HUES48 (cell line): ENCODE measurements around the gene VGLL2.
"Not testable (repeated sequence)": the region's sequence is repeated elsewhere in the genome, so short reads cannot be mapped to it uniquely, and the experiment has no call there.

Source experiments
- H3K27ac ChIP-seq: one replicate; pipeline ENCODE4 v1.7.0; 2013; ENCODE audit warnings: low read depth, low read length, inconsistent platforms
- H3K27me3 ChIP-seq: 2 replicates; pipeline ENCODE4 v1.6.1; 2013; ENCODE audit warnings: mild to moderate bottlenecking, low read length; ENCODE audit not compliant: control insufficient read depth, insufficient read depth
- H3K36me3 ChIP-seq: 2 replicates; pipeline ENCODE4 v1.6.1; 2013; ENCODE audit warnings: low read length; ENCODE audit not compliant: control insufficient read depth, insufficient read depth
- H3K4me1 ChIP-seq: 2 replicates; pipeline ENCODE4 v1.6.1; 2013; ENCODE audit warnings: mild to moderate bottlenecking, low read length; ENCODE audit not compliant: control insufficient read depth, insufficient read depth
- H3K4me3 ChIP-seq: 2 replicates; pipeline ENCODE4 v1.5.1; 2013; ENCODE audit warnings: mild to moderate bottlenecking, low read depth, low read length
- H3K9ac ChIP-seq: 2 replicates; pipeline ENCODE4 v1.6.1; 2013; ENCODE audit warnings: mild to moderate bottlenecking, low read depth, low read length, moderate library complexity
- H3K9me3 ChIP-seq: 2 replicates; pipeline ENCODE4 v1.6.1; 2013; ENCODE audit warnings: low read length; ENCODE audit not compliant: control insufficient read depth, insufficient read depth

Gene VGLL2

GRCh38 chr6:117265410-117266256, at the start of gene VGLL2:
Gene VGLL2, plus strand, starts transcription at chr6:117265558. Its CDS starts 206 bp downstream, at chr6:117265764.
- H3K27ac ChIP-seq: no peak within 1 kb of the TSS
- H3K9me3 ChIP-seq: no peaks in the 10 kb centered on the region
- H3K4me3 ChIP-seq: peak within 1 kb of the TSS; percentile 64
- no peaks in the 10 kb centered on the region for H3K36me3 ChIP-seq
- H3K4me1 ChIP-seq: peaks cover 25% of the 10 kb centered on the region
- peaks cover 98% of the 10 kb centered on the region for H3K27me3 ChIP-seq
- no peak within 1 kb of the TSS for H3K9ac ChIP-seq

GRCh38 chr6:117222861-117223260, 42.5 kb upstream of the VGLL2 start:
- no peak overlapping the region for H3K27ac ChIP-seq
- H3K4me1 ChIP-seq: no peaks in the 10 kb centered on the region
- no peak overlapping the region for H3K4me3 ChIP-seq
- no peaks in the 10 kb centered on the region for H3K9me3 ChIP-seq
- no peaks in the 10 kb centered on the region for H3K36me3 ChIP-seq
- no peaks in the 10 kb centered on the region for H3K27me3 ChIP-seq
- no peak overlapping the region for H3K9ac ChIP-seq

GRCh38 chr6:117226778-117227177, 38.6 kb upstream of the VGLL2 start:
- H3K4me1 ChIP-seq: no peaks in the 10 kb centered on the region
- no peaks in the 10 kb centered on the region for H3K9me3 ChIP-seq
- H3K36me3 ChIP-seq: no peaks in the 10 kb centered on the region
- H3K27ac ChIP-seq: no peak overlapping the region
- no peaks in the 10 kb centered on the region for H3K27me3 ChIP-seq
- no peak overlapping the region for H3K4me3 ChIP-seq
- no peak overlapping the region for H3K9ac ChIP-seq

- Histone ChIP-seq H3K4me1 (no peaks in the 10 kb centered on the region), H3K9me3 (no peaks in the 10 kb centered on the region), H3K9ac (no peak overlapping the region), H3K36me3 (no peaks in the 10 kb centered on the region), H3K27ac (no peak overlapping the region), H3K27me3 (no peaks in the 10 kb centered on the region), H3K4me3 (no peak overlapping the region)
Observed at GRCh38 chr6:117227245-117227962, 38.0 kb upstream of the VGLL2 start.

- no peak overlapping the region for H3K27ac ChIP-seq
- H3K36me3 ChIP-seq: no peaks in the 10 kb centered on the region
- no peaks in the 10 kb centered on the region for H3K4me1 ChIP-seq
- H3K4me3 ChIP-seq: no peak overlapping the region
- no peaks in the 10 kb centered on the region for H3K27me3 ChIP-seq
- H3K9ac ChIP-seq: no peak overlapping the region
- no peaks in the 10 kb centered on the region for H3K9me3 ChIP-seq
Observed at GRCh38 chr6:117228202-117228601, 37.2 kb upstream of the VGLL2 start.

- Histone ChIP-seq H3K9ac (no peak overlapping the region), H3K9me3 (no peaks in the 10 kb centered on the region), H3K27me3 (no peaks in the 10 kb centered on the region), H3K4me3 (no peak overlapping the region), H3K36me3 (no peaks in the 10 kb centered on the region), H3K4me1 (no peaks in the 10 kb centered on the region), H3K27ac (no peak overlapping the region)
Observed at GRCh38 chr6:117229870-117230269, 35.5 kb upstream of the VGLL2 start.

- Histone ChIP-seq H3K4me1 (no peaks in the 10 kb centered on the region), H3K9ac (no peak overlapping the region), H3K27me3 (no peaks in the 10 kb centered on the region), H3K4me3 (no peak overlapping the region), H3K9me3 (no peaks in the 10 kb centered on the region), H3K27ac (no peak overlapping the region), H3K36me3 (no peaks in the 10 kb centered on the region)
Observed at GRCh38 chr6:117231466-117231865, 33.9 kb upstream of the VGLL2 start.

- no peaks in the 10 kb centered on the region for H3K27me3 ChIP-seq
- no peak overlapping the region for H3K27ac ChIP-seq
- H3K4me1 ChIP-seq: no peaks in the 10 kb centered on the region
- no peak overlapping the region for H3K4me3 ChIP-seq
- H3K36me3 ChIP-seq: no peaks in the 10 kb centered on the region
- no peak overlapping the region for H3K9ac ChIP-seq
- no peaks in the 10 kb centered on the region for H3K9me3 ChIP-seq
Observed at GRCh38 chr6:117232196-117232595, 33.2 kb upstream of the VGLL2 start.

GRCh38 chr6:117233145-117233544, 32.2 kb upstream of the VGLL2 start:
- H3K4me3 ChIP-seq: no peak overlapping the region
- H3K9me3 ChIP-seq: no peaks in the 10 kb centered on the region
- no peaks in the 10 kb centered on the region for H3K4me1 ChIP-seq
- no peaks in the 10 kb centered on the region for H3K36me3 ChIP-seq
- H3K27ac ChIP-seq: no peak overlapping the region
- H3K27me3 ChIP-seq: no peaks in the 10 kb centered on the region
- no peak overlapping the region for H3K9ac ChIP-seq

- no peaks in the 10 kb centered on the region for H3K36me3 ChIP-seq
- no peak overlapping the region for H3K4me3 ChIP-seq
- no peak overlapping the region for H3K9ac ChIP-seq
- no peaks in the 10 kb centered on the region for H3K27me3 ChIP-seq
- H3K9me3 ChIP-seq: no peaks in the 10 kb centered on the region
- no peaks in the 10 kb centered on the region for H3K4me1 ChIP-seq
- H3K27ac ChIP-seq: no peak overlapping the region
Observed at GRCh38 chr6:117237561-117237960, 27.8 kb upstream of the VGLL2 start.

GRCh38 chr6:117244571-117244970, 20.8 kb upstream of the VGLL2 start:
- not testable (repeated sequence) for H3K9me3 ChIP-seq, H3K27ac ChIP-seq, H3K27me3 ChIP-seq, H3K4me1 ChIP-seq, H3K36me3 ChIP-seq
- Histone ChIP-seq H3K4me3 (peak overlapping the region; percentile 55), H3K9ac (peak overlapping the region; percentile 51; the same call in 1 of the 2 replicates)
